ENCODE data around the gene VEZT.
"Not testable (repeated sequence)": the region's sequence is repeated elsewhere in the genome, so short reads cannot be mapped to it uniquely, and the experiment has no call there.

Gene VEZT, protein sequence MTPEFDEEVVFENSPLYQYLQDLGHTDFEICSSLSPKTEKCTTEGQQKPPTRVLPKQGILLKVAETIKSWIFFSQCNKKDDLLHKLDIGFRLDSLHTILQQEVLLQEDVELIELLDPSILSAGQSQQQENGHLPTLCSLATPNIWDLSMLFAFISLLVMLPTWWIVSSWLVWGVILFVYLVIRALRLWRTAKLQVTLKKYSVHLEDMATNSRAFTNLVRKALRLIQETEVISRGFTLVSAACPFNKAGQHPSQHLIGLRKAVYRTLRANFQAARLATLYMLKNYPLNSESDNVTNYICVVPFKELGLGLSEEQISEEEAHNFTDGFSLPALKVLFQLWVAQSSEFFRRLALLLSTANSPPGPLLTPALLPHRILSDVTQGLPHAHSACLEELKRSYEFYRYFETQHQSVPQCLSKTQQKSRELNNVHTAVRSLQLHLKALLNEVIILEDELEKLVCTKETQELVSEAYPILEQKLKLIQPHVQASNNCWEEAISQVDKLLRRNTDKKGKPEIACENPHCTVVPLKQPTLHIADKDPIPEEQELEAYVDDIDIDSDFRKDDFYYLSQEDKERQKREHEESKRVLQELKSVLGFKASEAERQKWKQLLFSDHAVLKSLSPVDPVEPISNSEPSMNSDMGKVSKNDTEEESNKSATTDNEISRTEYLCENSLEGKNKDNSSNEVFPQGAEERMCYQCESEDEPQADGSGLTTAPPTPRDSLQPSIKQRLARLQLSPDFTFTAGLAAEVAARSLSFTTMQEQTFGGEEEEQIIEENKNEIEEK

DNA sequence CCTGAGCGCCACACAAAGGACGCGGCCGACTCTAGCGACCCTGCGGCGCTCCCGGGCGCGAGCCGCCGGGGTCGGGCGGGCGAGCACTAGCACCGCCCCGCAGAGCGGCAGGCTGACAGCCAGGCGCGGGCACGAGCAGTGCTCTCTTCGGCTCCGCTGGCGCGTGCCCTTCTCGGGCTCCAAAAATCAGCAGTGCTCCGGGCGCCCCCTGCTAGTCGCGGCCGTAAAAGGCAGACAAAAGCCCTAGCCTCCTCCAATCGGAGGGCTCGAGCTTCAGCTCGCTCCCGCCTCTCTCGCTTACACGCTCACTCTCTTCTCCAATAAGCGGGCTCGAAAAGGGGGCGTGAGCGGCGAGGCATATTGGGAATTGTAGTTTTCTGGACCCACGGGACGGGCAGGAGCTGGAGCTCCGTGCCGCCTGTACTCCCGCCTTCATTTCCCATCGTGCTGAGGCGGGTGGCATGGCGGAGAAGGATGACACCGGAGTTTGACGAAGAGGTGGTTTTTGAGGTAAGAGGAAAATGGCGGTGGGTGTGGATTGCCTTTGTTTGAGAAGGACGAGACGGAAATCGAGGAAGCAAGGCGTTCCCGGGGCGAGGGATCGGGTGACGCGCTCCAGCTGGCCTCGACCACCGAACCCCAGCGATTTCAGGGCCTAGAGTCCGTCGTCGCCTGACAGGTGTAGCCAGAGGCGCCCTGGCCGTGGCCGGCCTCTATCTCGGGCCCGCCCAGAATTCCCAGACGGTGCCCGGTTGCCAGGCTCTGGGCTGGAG lies at the start of gene VEZT, which contains the start of gene FGD6:
Gene VEZT (plus strand): TSS at position 431 of the 773 bp plus-strand sequence. CDS start 44 bp downstream, at position 475.
Gene FGD6 (minus strand): TSS at position 91 of the 773 bp plus-strand sequence. CDS start 227 bp downstream, outside the sequence.
- DNase-seq (ENCODE audit: low read depth), result peak; percentile 97

- no peak for DNase-seq (ENCODE audit: low read depth)
Measured at GRCh38 chr12:95168746-95169145, 48.9 kb upstream of the VEZT start.

GRCh38 chr12:95169368-95169767 lies 48.2 kb upstream of the VEZT start:
- DNase-seq (ENCODE audit: low read depth), result peak; percentile 46

DNA sequence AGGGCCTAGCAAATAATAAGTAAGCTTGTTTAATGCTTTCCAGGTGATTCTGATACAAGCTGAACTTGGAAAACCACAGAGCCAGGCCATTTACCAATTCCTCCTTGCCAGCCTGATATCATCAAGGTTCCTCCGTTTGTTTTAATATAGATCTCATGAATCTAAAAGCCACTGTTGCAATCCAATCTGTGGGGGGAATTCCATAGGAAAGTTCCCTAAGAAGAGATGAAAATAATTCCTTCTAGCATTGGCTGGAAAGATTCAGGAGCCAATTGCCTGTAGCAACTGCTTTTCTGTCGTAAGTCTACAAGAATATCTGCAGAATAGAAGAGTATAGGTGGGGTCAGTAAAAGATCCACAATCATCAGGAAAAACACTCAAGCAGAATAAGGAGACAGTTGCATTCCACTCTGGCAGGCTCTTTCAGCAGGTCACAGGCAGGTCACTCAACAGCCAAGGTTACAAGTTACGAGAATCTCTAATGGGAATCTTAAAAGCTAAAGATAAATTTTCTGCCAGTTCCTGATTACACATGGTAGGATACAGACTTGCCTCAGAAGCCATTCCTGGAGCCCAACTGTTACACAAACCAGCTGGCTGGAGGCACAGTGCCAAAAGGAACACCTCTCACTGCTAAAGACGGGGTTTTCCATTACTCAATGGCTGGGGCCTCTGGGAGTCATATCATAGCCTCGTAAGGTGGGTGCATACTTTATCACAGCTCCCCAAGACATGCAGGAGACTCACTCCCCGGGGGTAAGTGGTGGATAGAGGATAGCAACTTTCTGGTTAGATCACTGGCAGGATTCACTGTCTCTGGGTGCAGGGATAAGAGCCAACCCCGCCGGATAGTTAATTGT lies 44.0 kb upstream of the VEZT start:
- DNase-seq (ENCODE audit: low read depth), result no peak

- DNase-seq (ENCODE audit: low read depth), result no peak
Measured at GRCh38 chr12:95177201-95177768, 40.3 kb upstream of the VEZT start.

GRCh38 chr12:95178136-95178535 lies 39.5 kb upstream of the VEZT start:
- no peak for DNase-seq (ENCODE audit: low read depth)

DNA sequence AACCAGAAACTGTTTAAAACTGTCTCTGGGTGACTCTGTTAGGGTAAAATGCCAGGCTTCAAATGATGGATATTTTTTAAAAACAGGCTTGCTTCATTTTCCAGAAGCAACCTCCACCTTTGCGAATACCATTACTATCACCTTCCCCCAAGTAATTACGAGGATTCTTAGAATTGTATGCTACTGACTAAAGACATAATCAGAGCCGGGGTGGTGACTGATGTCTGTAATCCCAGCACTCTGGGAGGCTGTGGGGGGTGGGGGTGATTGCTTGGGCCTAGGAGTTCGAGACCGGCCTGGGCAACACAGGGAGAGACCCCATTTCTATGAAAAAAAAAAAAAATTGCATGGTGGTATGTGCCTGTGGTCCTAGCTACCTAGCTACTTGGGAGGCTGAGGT lies 38.6 kb upstream of the VEZT start:
- no peak for DNase-seq (ENCODE audit: low read depth)

- DNase-seq (ENCODE audit: low read depth), result no peak
Measured at GRCh38 chr12:95181103-95181502, 36.5 kb upstream of the VEZT start.

DNA sequence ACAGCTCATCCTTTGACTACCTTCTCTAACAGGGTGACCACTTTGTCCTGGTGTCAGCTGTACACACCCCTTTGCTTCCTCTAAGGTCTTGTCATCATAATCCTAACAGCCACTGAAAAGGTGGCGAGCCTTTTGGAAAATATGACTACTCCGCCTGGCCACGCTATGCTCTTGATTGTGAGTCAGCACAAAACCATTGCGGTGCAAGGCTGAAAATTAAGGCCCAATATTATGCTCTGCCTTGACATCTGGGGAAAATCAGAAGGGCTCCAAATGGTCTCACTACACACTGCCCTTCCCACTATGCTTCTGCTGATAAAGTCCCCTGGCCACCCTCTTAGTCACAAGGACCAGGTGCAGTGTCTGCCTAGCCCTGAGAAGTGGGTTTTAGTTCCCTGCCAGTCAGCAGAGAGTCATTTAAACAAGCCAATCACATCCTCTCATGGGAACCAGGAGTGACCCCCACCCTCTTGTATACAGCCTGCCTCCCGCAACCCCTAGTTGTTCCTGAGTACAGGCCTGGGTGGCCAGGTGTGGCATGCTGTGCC lies 34.7 kb upstream of the VEZT start:
- DNase-seq (ENCODE audit: low read depth), result peak; percentile 43

DNA sequence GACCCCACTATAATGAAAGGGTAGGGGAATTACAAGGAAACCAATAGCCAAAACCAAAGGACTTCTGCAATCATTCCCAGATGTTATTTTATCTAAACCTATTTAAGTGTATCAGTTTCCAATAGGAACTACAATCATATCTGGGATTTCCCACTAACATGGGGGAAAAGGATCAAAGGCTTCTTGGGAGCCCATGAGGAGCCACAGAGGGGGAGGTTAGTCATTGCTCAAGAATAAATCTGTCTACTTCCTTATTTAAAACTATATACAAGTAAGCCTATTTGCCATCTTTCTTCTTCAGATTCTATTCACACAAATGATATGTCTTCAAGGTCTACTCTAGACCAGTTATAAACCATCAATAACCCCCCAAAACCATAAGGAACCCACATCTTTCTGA lies 33.5 kb upstream of the VEZT start:
- no peak for DNase-seq (ENCODE audit: low read depth)

DNA sequence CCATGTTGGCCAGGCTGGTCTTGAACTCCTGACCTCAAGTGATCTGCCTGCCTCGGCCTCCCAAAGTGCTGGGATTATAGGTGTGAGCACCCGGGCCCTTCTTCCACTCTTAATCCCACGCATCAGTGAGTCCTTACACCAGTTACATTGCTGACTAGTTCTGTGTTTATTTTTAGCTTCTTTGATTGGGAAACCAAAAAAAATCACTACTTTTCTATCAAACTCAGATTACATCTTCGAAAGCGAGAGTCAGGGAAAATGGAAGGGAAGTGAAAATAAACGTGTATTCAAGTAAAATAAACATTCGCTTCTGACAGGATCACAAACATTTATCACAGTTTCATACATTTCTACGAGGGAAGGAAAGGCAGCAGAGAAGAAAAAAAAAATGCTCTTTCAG lies 32.5 kb upstream of the VEZT start:
- no peak for DNase-seq (ENCODE audit: low read depth)

GRCh38 chr12:95185854-95186253 lies 31.8 kb upstream of the VEZT start:
- no peak for DNase-seq (ENCODE audit: low read depth)

DNA sequence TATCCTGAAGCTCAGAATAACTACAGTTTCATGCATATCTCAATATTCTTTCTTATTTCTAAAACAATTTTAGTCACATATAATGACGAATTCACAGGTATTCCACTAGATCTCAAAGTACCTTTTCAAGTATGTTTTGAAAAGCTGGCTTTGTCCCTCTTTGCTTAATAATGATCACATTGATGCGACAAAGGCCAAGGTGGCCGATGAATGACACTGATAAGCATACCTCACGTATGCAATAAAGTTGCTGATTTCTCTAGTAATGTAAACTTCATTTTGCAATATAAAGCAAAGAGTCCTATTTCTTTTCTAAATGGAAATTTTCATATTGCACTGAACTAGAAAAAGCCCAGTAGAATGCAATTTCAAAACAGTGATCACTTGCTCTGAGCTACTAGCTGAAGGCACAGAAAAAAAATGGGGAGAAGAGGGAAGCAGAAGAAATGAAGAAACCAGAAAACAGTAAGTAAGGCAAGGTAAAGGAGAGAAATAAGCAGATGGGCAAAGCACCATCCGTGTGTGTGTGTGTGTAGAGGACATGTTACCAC lies 29.7 kb upstream of the VEZT start:
- DNase-seq (ENCODE audit: low read depth), result no peak

GRCh38 chr12:95191060-95191696 lies 26.4 kb upstream of the VEZT start:
- DNase-seq (ENCODE audit: low read depth), result no peak

DNA sequence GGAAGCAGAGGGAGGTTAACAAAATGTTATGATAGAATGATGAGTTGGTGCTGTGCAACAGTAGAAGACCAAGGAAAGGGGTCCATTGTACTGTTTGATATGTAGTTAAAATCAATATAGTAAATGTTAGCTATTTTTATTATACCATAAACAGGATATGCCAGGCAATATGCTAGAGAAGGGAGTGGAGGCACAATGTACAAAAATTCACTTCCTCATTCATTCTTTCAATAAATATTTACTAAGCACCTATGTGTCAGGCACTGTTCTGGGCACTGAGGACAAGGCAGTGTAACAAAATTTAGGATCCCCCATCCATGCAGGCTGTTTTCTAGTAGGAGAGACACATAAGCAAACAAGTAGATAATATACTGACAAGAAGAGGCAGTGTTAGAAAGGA lies 25.3 kb upstream of the VEZT start:
- DNase-seq (ENCODE audit: low read depth), result no peak

DNA sequence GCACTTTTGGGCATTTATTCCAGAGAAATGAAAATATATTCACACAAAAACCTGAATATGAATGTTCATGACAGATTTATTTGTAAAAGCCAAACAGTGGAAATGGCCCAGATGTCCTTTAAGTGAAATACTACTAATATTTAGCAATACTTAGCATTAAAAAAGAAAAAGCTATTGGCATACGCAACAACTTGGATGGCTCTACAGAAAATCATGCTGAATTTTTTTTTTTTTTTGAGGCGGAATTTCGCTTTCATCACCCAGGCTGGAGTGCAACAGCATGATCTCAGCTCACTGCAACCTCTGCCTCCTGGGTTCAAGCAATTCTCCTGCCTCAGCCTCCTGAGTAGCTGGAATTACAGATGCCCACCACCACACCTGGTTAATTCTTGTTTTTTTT lies 24.5 kb upstream of the VEZT start:
- no peak for DNase-seq (ENCODE audit: low read depth)

DNA sequence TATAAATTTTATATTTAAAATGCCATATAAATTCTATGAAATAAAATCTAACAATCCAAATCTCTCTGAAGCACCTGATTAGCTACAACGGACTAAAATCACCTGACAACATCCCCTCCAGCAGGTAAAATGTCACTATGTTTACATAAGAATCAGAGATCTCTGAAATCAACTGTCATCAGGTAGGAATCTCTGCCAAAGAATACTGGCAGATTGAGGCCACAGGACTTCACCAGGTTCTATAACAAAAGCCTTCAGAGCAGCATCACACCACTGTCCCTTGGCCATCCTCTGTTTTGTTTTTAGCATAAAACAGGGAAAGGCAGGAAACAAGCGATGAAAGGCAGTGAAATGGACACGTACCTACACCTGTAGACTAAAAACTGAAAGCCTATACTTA lies 22.5 kb upstream of the VEZT start:
- no peak for DNase-seq (ENCODE audit: low read depth)

DNA sequence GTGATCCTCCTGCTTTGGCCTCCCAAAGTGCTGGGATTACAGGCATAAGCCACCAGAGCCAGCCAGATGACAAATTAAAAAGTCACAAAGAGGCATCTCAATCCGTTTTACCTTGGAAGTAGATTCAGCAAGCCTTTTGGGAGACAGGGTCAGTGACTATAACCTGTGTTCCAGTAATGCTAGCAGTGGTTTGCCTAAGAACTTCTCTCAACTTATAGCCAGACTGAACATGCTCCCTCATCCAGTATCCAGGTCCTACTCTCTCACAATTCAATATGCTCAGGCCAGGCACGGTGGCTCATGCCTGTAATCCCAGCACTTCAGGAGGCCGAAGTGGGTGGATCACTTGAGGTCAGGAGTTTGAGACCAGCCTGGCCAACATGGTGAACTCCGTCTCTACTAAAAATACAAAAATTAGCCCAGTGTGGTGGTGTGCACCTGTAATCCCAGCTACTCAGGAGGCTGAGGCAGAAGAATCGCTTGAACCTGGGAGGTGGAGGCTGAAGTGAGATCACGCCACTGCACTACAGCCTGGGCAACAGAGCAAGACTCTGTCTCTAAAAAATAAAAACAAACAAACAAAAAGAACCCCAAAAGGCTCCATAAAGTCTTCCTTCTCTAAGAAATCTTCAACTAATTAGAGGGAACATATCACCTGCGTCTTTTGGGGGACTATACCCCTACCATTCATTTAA lies 20.6 kb upstream of the VEZT start:
- DNase-seq (ENCODE audit: low read depth), result not testable (repeated sequence)

- no peak for DNase-seq (ENCODE audit: low read depth)
Measured at GRCh38 chr12:95197636-95198035, 20.0 kb upstream of the VEZT start.

Measured in HS-5 (cell line).